ENCODE data around the gene VAV2.

The VAV2 gene

GRCh38 chr9:134027561-134027960, 35.4 kb upstream of the VAV2 start:
- no peak for DNase-seq (ENCODE audit: low read depth in 2 of 2)

- no peak for DNase-seq (ENCODE audit: low read depth in 2 of 2)
Measured at GRCh38 chr9:134026981-134027380, 34.9 kb upstream of the VAV2 start.

DNA sequence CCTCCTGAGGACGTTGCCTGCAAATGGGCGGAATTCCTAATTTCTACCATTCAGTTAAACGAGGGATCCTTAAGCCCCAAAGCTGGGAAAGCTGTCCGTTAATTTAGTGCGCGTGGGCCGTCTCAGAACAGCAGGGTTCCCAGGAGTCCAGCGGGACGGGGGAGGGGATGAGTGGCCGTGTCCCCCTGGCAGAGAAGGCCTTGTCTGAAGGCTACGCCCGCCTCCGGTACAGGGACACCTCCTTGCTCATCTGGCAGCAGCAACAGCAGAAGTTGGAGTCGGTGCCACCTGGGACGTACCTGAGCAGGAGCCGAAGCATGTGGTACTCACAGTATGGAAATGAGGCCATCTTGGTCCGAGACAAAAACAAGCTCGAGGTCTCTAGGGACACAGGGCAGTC, 34.5 kb upstream of the VAV2 start:
- DNase-seq (ENCODE audit: low read depth in 2 of 2): no peak

DNA sequence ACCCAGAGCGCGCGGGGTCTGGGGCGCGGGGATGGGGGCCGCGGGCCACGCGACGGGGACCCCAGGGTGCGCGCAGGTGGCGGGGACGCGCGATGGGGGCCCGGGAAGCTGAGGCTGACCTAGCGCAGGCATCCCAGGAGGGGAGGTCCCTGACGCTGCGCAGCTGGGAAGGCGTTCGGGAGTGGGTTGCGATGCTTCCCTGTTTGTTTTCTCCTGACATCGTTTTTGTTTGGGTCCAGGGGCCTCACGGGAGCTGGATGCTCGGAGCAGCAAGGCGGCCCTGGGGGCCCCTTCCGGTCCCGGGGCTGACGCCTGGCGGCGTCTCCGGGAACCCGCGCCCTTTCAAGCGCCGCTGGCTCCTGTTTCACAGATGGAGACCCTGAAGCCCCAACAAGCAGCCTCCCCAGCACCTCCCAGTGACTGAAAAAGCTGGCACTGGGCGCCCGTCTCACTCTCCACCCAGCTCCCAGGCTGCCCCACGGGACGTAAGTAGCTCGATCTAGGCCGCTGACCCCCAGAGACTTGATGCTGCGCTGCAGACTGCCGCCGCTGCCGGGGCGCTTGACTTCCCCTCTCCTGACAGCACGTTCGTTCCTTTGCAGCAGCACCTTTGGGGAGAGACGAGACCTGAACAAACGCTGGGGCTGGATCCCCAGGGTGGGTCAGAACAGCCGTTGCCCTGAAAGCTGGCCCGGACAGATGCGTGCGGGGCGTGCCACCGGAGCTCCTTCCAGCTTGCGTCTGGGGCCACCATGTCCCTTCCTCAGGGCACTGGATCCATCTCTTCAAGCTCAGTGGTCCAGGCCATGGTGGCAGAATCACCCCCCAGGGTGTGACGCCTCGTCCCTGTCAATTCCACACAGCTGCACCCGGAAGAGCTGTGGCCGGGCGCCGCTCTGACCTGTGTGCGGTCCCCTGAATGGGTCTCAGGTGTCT, 33.8 kb upstream of the VAV2 start:
- DNase-seq (ENCODE audit: low read depth in 2 of 2): peak in 1 of 2 donors; percentile 21

GRCh38 chr9:134024828-134025605, 32.9 kb upstream of the VAV2 start, which contains the start of gene BRD3OS:
Gene BRD3OS, plus strand, starts transcription at chr9:134025481. Its CDS starts 1,267 bp downstream, at chr9:134026748.
- DNase-seq (ENCODE audit: low read depth in 2 of 2): peak; percentile 72 to 86

DNA sequence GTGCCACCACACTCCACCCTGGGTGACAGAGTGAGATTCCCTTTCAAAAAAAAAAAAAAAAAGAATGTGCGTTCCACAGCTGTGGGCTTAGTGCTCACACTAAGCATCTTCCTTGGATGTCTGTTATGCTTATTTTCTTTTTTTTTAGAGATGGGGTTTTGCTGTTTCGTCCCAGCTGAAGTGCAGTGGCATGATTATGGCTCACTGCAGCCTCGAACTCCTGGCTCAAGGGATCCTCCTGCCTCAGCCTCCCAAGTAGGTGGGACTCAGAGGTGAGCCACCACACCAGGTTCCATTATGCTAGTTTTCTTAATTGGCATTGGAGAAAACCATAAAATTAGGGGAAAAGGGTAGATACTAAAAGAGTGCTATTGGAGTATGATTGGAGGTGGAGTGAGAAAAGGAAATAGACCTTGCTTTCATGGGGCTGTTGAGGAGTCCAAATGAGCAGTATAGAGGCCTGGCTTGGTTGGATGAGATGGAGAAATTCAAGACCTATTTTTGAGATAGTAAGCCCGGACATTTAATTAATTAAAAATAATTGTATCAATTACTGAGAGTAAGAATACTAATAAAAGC, 32.2 kb upstream of the VAV2 start:
- DNase-seq (ENCODE audit: low read depth in 2 of 2): no peak

DNA sequence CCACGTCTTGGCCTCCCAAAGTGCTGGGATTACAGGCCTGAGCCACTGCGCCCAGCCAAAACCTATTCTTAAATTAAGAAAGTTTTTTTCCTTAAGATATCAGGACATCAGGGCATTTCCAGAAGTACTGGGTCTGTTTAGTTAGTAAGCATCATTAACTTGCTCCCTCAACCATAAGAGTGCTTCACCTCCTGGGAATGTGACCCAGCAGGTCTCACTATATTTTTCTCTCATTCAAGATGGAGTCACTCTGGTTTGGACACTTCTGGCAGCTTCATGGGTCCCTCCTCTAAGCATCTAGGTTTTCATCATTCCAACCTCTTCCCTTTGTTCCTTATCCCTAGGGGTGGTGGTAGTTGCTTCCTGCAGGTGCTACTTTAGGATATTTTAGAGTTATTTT, 22.8 kb upstream of the VAV2 start:
- DNase-seq (ENCODE audit: low read depth in 2 of 2): no peak

GRCh38 chr9:134011401-134011800, 19.3 kb upstream of the VAV2 start:
- DNase-seq (ENCODE audit: low read depth in 2 of 2): no peak

DNA sequence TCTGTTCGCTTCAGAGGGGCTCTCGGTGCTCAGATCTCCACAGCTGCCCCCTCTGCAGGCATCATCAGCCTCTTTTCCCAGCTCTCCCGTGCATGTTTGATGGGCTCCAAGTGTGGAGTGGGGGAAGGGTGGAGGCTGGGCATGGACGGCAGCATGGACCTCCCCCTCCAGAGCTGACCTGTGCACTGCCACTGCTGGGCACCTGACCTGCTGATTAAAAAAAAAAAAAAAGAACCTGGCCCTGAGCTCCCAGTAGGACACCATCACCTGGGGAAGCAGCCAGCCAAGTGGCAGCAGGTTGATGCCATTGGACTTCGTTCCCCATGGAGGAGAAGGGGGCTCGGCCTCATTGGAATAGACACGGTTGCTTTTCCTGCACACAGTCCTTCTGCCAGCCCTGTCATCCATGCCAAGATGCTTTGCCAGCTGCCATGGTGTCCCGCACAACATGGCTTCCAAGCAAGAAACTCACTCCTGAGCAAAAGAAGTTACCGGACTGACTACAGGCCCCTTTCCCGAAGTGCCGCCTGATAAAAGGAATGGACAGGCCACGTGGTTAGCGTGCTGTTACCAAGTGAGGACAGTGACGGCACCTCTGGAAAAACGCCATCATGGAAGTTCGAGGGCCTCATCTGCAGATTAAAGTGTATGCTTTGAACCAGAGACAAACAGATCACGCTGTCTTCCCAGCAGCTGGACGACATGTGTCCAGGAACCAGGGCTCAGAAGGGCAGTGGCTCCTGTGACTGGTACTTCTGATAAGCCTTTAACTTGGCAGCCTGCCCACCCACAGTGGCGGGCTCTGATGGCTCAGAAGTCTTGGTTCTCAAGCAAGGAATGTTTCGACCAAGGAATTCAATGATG, 18.4 kb upstream of the VAV2 start:
- no peak for DNase-seq (ENCODE audit: low read depth in 2 of 2)

DNA sequence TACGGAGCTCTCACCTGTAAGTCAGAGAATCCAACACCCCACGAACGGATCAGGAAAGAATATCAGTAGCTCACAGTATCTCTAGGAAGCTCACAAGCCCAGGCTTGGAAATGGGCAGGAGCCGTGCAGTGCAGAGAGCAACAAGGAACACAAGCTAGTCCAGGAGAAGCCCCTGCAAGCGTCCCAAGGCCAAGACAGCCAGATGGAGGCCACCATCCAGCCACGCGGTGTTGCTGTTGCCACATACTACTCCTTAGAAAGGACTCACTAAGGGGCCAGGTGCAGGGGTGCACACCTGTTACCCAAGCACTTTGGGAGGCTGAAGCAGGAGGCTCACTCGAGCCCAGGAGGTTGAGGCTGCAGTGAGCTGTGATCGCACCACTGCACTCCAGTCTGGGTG, 15.4 kb upstream of the VAV2 start:
- no peak for DNase-seq (ENCODE audit: low read depth in 2 of 2)

DNA sequence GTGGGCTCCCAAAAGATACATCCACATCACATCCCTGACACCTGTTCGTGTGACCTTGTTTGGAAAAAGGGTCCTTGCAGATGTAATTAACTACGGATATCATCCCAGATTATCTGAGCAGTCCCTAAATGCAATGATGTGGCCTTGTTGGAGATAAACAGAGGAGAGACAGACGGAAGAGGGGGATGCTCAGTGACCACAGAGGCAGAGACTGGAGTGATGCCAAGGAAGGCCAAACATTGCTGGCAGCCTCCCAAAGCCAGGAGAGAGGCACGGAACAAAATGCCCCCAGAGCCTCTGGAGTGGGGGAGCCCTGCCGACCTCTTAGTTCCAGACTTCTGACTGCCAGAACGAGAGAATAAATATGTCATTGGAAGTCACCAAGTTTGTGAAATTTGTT, 15.0 kb upstream of the VAV2 start:
- DNase-seq (ENCODE audit: low read depth in 2 of 2): no peak

DNA sequence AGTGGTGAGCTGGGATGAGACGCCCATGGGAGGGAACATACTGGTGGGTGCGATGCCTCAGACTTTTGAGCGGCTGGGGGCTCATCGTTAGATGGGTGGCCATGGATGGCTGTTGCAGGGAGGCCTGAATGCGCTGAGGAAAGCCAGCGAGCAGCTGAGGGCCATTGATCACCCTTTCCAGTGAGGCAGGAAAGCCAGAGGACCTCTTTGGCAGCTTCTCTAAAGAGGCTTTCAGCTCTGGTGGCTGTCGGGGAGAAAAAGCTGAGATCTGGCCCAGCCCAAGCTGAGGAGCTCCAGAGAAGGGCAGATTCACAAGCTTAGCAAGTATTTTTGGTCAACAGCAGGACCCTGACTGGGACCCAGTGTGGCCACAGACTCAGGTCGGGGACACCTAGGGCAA, 13.3 kb upstream of the VAV2 start:
- DNase-seq (ENCODE audit: low read depth in 2 of 2): no peak

- no peak for DNase-seq (ENCODE audit: low read depth in 2 of 2)
Measured at GRCh38 chr9:134004881-134005280, 12.8 kb upstream of the VAV2 start.

DNA sequence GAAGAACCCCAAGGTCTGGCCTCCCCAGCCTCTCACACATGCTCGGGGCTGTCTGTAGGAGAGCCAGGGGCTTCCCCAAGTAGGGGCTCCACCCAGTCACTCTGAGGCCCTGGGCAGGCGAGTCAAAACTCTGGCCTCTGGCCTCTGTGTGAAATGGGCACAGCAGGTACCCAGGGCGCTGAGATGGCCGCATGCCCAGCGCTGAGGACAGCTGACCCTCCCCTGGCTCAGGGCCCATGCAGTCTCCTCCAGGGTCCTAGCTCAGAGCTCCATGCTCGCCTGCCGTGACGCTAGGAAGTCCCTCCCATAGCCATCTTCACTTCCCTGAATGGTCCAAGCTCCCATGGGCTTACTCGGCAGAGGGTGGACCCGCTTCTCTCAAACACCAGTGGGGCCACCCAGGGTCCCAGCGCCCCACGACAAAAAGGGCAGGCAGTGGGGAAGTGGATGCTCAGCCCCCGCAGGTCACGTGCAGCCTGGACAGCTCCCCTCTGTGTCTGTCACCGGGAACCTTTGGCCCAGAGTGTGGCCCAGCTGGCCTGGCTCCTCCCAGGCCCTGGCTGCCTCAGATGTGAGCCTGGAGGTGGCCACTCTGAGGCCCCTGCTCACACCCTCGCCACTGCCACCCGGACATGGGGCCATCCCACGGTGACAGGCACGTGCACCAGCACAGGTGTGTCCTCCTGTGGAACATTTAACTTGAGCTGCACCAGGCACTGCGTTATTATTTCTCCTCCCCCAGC, 12.2 kb upstream of the VAV2 start:
- DNase-seq (ENCODE audit: low read depth in 2 of 2): no peak

DNA sequence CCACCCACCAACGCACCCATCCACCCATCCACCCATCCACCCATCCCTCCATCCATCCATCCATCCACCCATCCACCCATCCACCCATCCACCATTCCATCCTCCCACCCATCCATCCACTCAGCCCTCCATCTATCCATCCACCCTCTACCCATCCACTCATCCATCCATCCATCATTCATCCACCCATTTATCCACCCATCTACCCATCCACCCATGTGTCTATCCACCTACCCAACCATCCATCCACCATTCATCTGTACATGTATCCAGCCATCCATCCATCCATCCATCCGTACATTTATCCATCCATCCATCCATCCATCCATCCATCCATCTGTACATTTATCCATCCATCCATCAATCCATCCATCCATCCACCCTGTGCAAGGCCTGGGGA, 11.1 kb upstream of the VAV2 start:
- no peak for DNase-seq (ENCODE audit: low read depth in 2 of 2)

GRCh38 chr9:134002796-134003195, 10.7 kb upstream of the VAV2 start:
- DNase-seq (ENCODE audit: low read depth in 2 of 2): no peak

- no peak for DNase-seq (ENCODE audit: low read depth in 2 of 2)
Measured at GRCh38 chr9:133999851-134000265, 7.7 kb upstream of the VAV2 start.

DNA sequence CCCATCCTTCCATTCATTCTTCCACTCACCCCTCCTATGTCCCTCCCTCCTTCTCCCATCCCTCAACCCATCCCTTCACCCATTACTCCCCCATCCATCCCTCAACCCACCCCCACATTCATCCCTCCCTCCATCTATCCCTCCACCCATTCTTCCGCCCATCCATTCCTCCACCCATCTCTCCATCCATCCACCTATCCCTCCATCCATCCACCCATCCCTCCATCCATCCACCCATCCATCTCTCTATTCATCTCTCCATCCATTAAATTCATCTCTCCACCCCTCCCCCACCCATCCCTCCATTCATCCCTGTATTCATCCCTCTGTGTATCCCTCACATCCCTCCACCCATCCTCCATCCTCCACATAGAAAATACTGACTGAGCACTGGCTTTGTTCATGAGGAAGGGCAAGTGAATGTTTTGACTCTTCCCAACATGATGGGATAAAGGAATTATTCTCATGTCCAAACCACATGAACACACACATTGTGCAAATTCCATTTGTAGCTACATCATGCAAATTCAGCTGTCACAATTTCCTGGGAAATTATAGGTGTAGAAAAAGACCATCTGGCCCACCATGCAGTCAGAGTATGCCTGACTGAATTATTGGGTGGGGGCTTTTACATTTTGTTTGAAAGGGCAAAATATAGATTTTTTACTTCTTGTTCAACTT, 6.9 kb upstream of the VAV2 start:
- no peak for DNase-seq (ENCODE audit: low read depth in 2 of 2)

GRCh38 chr9:133997584-133997983, 5.5 kb upstream of the VAV2 start:
- DNase-seq (ENCODE audit: low read depth in 2 of 2): no peak

All from stimulated activated CD4-positive, alpha-beta T cell treated with anti-CD3 and anti-CD28 coated beads, Interleukin-1b, Interleukin-23, amount 100 ng/mL, for 1 hour (primary cell).